PFSK-1 (cell line): ENCODE measurements around the gene ANKRD1.

Experiments
- FOXP2 ChIP-seq: optimal IDR thresholded peaks from 2 replicates; pipeline ENCODE3; 2011; ENCODE audit warnings: borderline replicate concordance, control low read depth, inconsistent platforms; ENCODE audit not compliant: insufficient read depth; ENCODE audit errors: extremely low read length, extremely low read depth
- POLR2AphosphoS5 ChIP-seq: IDR thresholded peaks from 2 replicates; pipeline ENCODE4 v1.6.1; 2012; ENCODE audit warnings: low read depth, mild to moderate bottlenecking, control low read depth, low read length, moderate library complexity
- REST ChIP-seq, 2 experiments: IDR thresholded peaks; 2 replicates each; pipeline versions ENCODE4 v1.6.1 to v1.8.0; 2011 to 2012; ENCODE audit warnings: low read depth in 2 of 2, low read length in 2 of 2, control low read depth in 1 of 2, inconsistent platforms in 1 of 2, mild to moderate bottlenecking in 1 of 2, moderate library complexity in 1 of 2; ENCODE audit not compliant: insufficient read depth in 1 of 2
- SIN3A ChIP-seq: IDR thresholded peaks from 2 replicates; pipeline ENCODE4 v1.6.1; 2012; ENCODE audit warnings: mild to moderate bottlenecking, low read length, moderate library complexity, borderline replicate concordance; ENCODE audit not compliant: insufficient read depth
- TAF1 ChIP-seq: IDR thresholded peaks from 2 replicates; pipeline ENCODE4 v1.6.1; 2012; ENCODE audit warnings: low read length, control low read depth, borderline replicate concordance; ENCODE audit not compliant: insufficient read depth

ANKRD1 gene

GRCh38 chr10:90930971-90931871 is 10.3 kb upstream of the ANKRD1 start:
- no peak for TF ChIP-seq SIN3A
- TF ChIP-seq REST (IDR thresholded peaks at IDR 0.05; ENCODE audit: insufficient read depth in 1 of 2, low read depth in 2 of 2, low read length in 2 of 2): no peak
- TF ChIP-seq POLR2AphosphoS5: no peak
- TF ChIP-seq FOXP2: no peak
- TF ChIP-seq TAF1: no peak

GRCh38 chr10:90930070-90930837 is 9.4 kb upstream of the ANKRD1 start:
- no peak for TF ChIP-seq REST (IDR thresholded peaks at IDR 0.05; ENCODE audit: insufficient read depth in 1 of 2, low read depth in 2 of 2, low read length in 2 of 2)
- TF ChIP-seq TAF1: no peak
- no peak for TF ChIP-seq POLR2AphosphoS5

- TF ChIP-seq REST (IDR thresholded peaks at IDR 0.05; ENCODE audit: insufficient read depth in 1 of 2, low read depth in 2 of 2, low read length in 2 of 2) (no peak), POLR2AphosphoS5 (no peak), SIN3A (no peak), FOXP2 (no peak), TAF1 (no peak)
Measured at GRCh38 chr10:90929179-90929578, 8.3 kb upstream of the ANKRD1 start.

- TF ChIP-seq SIN3A (no peak), REST (IDR thresholded peaks at IDR 0.05; ENCODE audit: insufficient read depth in 1 of 2, low read depth in 2 of 2, low read length in 2 of 2) (no peak), FOXP2 (no peak), TAF1 (no peak), POLR2AphosphoS5 (no peak)
Measured at GRCh38 chr10:90927293-90927692, 6.4 kb upstream of the ANKRD1 start.
